IPS-NIHi7 (cell line): Measurements from ENCODE around the gene C4BPA.

ENCODE experiments used
- DNase-seq: peaks from one replicate; pipeline ENCODE4 v3.0.0; 2012; ENCODE audit warnings: mixed read lengths; ENCODE audit errors: extremely low spot score

C4BPA gene

GRCh38 chr1:207191061-207191460 is 87.0 kb downstream of the C4BPA start:
- no peak for DNase-seq

- DNase-seq: no peak
Observed at GRCh38 chr1:207191776-207192175, 87.7 kb downstream of the C4BPA start.

- DNase-seq: no peak
Observed at GRCh38 chr1:207194197-207194596, 90.2 kb downstream of the C4BPA start.
